KG1 (cell line): Measurements from ENCODE around the gene GNG14.
A peak's percentile ranks its signal among the peaks of the same experiment; 100 is the strongest.
"Not testable (repeated sequence)": the region's sequence is repeated elsewhere in the genome, so short reads cannot be mapped to it uniquely, and the experiment has no call there.

Experiments
- DNase-seq: peaks from one replicate; lab custom pipeline; 2025; lab: John Stamatoyannopoulos, UW

The GNG14 gene

GRCh38 chr19:12696366-12697335, 8.9 kb downstream of the GNG14 start, which contains the start of gene FBXW9:
TSS of gene FBXW9 (minus strand) at chr19:12696631. CDS start at chr19:12696581, 50 bp downstream.
- peak; percentile 97 for DNase-seq

- DNase-seq = not testable (repeated sequence)
Measured at GRCh38 chr19:12697425-12697824, 9.6 kb downstream of the GNG14 start.

- no peak for DNase-seq
Measured at GRCh38 chr19:12698138-12698537, 10.3 kb downstream of the GNG14 start.

- DNase-seq = no peak
Measured at GRCh38 chr19:12701596-12702282, 13.9 kb downstream of the GNG14 start.

- DNase-seq = no peak
Measured at GRCh38 chr19:12703046-12703445, 15.2 kb downstream of the GNG14 start.

- no peak for DNase-seq
Measured at GRCh38 chr19:12705169-12705568, 17.4 kb downstream of the GNG14 start.

- DNase-seq = no peak
Measured at GRCh38 chr19:12705654-12706331, 18.0 kb downstream of the GNG14 start.

GRCh38 chr19:12706332-12706718, 18.5 kb downstream of the GNG14 start:
- DNase-seq = no peak

GRCh38 chr19:12708641-12709040, 20.8 kb downstream of the GNG14 start:
- DNase-seq = no peak

- no peak for DNase-seq
Measured at GRCh38 chr19:12711187-12711586, 23.4 kb downstream of the GNG14 start.

- DNase-seq = not testable (repeated sequence)
Measured at GRCh38 chr19:12712077-12712476, 24.3 kb downstream of the GNG14 start.

GRCh38 chr19:12713304-12713703, 25.5 kb downstream of the GNG14 start:
- not testable (repeated sequence) for DNase-seq

GRCh38 chr19:12715102-12715501, 27.3 kb downstream of the GNG14 start:
- DNase-seq = no peak

GRCh38 chr19:12715929-12716328, 28.1 kb downstream of the GNG14 start:
- no peak for DNase-seq

- no peak for DNase-seq
Measured at GRCh38 chr19:12720296-12720695, 32.5 kb downstream of the GNG14 start.

GRCh38 chr19:12720851-12721655, 33.3 kb downstream of the GNG14 start:
- DNase-seq = no peak

- DNase-seq = peak; percentile 18
Measured at GRCh38 chr19:12721656-12722565, 34.1 kb downstream of the GNG14 start.

GRCh38 chr19:12722566-12723380, 35.0 kb downstream of the GNG14 start:
- DNase-seq = peak; percentile 95

- no peak for DNase-seq
Measured at GRCh38 chr19:12723381-12723640, 35.5 kb downstream of the GNG14 start.
